Lower leg skin (tissue), 4 donors: ENCODE data around the gene GINS1. TPM values are rescaled to one million over a fixed set of nuclear protein-coding genes. Genes with fewer than 3 reads are reported as not detected.

Experiments
- DNase-seq, 2 donors: peaks; one replicate each; pipeline ENCODE4 v3.0.0-alpha.2; 2019; ENCODE audit warnings: low spot score in 2 of 2
- H3K4me3 ChIP-seq: fragments of 200-600 bp; sonication (generic); 2 replicates; pipeline ENCODE4 v1.5.1; 2017; ENCODE audit warnings: mild to moderate bottlenecking, low read depth; ENCODE audit not compliant: poor library complexity, severe bottlenecking
- CTCF ChIP-seq, 3 donors: fragments of 450-650 bp; IDR thresholded peaks; one replicate each; pipeline ENCODE4 v1.5.1; 2016; ENCODE audit warnings: antibody characterized with exemption in 3 of 3, mild to moderate bottlenecking in 3 of 3, moderate library complexity in 2 of 3
- POLR2A ChIP-seq, 2 donors: fragments of 450-650 bp; IDR thresholded peaks; one replicate each; pipeline ENCODE4 v1.6.1; 2016 to 2017; ENCODE audit warnings: antibody characterized with exemption in 2 of 2, mild to moderate bottlenecking in 1 of 2, moderate library complexity in 1 of 2
- WGBS, 2 donors: methylation state at CpG; one replicate each; pipeline ENCODE4 v1.1.5; 2018; 5-methylcytosine and 5-hydroxymethylcytosine counted together
- intact Hi-C: fragments of 100-400 bp; cut with DNase I; formaldehyde crosslinking; loops from one replicate; pipeline ENCODE4 v1.15.0; 2023; ENCODE audit warnings: low total_unique reads
- total RNA-seq, 4 donors: library from RNA; depleted of rRNA; stranded (reverse); fragments of >200 nt; gene quantifications; one replicate each; pipeline ENCODE4 v1.1.0, GENCODE V29; 2016

GINS1 gene
- total RNA-seq, 4 donors from 2014 or later, result 0.63 to 2.8 (median 1.4) TPM

- intact Hi-C loops, result no loop called here
- no peak overlapping the region for H3K4me3 ChIP-seq
- peak in 1 of 2 donors; percentile 59 for DNase-seq
- TF ChIP-seq CTCF (IDR thresholded peaks at IDR 0.05) (no peak), POLR2A (IDR thresholded peaks at IDR 0.05) (no peak)
- WGBS, 2 donors, result 98% methylated on average over 10 of the region's 10 CpGs
These were observed 38.9 kb upstream of the GINS1 start for GRCh38 chr20:25368526-25368925.

GRCh38 chr20:25368976-25369375 is 38.5 kb upstream of the GINS1 start:
- DNase-seq, result no peak
- WGBS, 2 donors, result 95 to 97% methylated on average over 5 of the region's 5 CpGs
- TF ChIP-seq POLR2A (IDR thresholded peaks at IDR 0.05) (no peak), CTCF (IDR thresholded peaks at IDR 0.05) (no peak)
- intact Hi-C loops, result no loop called here
- H3K4me3 ChIP-seq, result no peak overlapping the region

GRCh38 chr20:25369529-25369928 is 37.9 kb upstream of the GINS1 start:
- intact Hi-C loops, result no loop called here
- no peak overlapping the region for H3K4me3 ChIP-seq
- 93 to 96% methylated on average over 8 of the region's 8 CpGs for WGBS, 2 donors
- TF ChIP-seq POLR2A (IDR thresholded peaks at IDR 0.05) (no peak), CTCF (IDR thresholded peaks at IDR 0.05) (no peak)
- DNase-seq, result peak in 1 of 2 donors; percentile 10

- DNase-seq, result peak in 1 of 2 donors; percentile 40
- WGBS, 2 donors, result 95 to 96% methylated on average over 2 of the region's 2 CpGs
- TF ChIP-seq CTCF (IDR thresholded peaks at IDR 0.05) (no peak), POLR2A (IDR thresholded peaks at IDR 0.05) (no peak)
- intact Hi-C loops, result no loop called here
- no peak overlapping the region for H3K4me3 ChIP-seq
These were observed 37.5 kb upstream of the GINS1 start for GRCh38 chr20:25369971-25370370.

GRCh38 chr20:25372584-25373336 is 34.7 kb upstream of the GINS1 start:
- no peak for DNase-seq
- TF ChIP-seq CTCF (IDR thresholded peaks at IDR 0.05) (no peak), POLR2A (IDR thresholded peaks at IDR 0.05) (no peak)
- H3K4me3 ChIP-seq, result no peak overlapping the region
- WGBS, 2 donors, result 90 to 94% methylated on average over 10 of the region's 10 CpGs
- intact Hi-C loops, result no loop called here

- intact Hi-C loops, result no loop called here
- no peak overlapping the region for H3K4me3 ChIP-seq
- WGBS, 2 donors, result 94 to 100% methylated on average over 2 of the region's 2 CpGs
- no peak for DNase-seq
- TF ChIP-seq POLR2A (IDR thresholded peaks at IDR 0.05) (no peak), CTCF (IDR thresholded peaks at IDR 0.05) (no peak)
These were observed 32.6 kb upstream of the GINS1 start for GRCh38 chr20:25374842-25375241.
